ENCODE measurements around the gene AQP1. TPM values are rescaled to one million over a fixed set of nuclear protein-coding genes. Genes with fewer than 3 reads are reported as not detected.

Gene AQP1
- total RNA-seq, 1 donor from 2014 or later = 6.0 TPM

DNA sequence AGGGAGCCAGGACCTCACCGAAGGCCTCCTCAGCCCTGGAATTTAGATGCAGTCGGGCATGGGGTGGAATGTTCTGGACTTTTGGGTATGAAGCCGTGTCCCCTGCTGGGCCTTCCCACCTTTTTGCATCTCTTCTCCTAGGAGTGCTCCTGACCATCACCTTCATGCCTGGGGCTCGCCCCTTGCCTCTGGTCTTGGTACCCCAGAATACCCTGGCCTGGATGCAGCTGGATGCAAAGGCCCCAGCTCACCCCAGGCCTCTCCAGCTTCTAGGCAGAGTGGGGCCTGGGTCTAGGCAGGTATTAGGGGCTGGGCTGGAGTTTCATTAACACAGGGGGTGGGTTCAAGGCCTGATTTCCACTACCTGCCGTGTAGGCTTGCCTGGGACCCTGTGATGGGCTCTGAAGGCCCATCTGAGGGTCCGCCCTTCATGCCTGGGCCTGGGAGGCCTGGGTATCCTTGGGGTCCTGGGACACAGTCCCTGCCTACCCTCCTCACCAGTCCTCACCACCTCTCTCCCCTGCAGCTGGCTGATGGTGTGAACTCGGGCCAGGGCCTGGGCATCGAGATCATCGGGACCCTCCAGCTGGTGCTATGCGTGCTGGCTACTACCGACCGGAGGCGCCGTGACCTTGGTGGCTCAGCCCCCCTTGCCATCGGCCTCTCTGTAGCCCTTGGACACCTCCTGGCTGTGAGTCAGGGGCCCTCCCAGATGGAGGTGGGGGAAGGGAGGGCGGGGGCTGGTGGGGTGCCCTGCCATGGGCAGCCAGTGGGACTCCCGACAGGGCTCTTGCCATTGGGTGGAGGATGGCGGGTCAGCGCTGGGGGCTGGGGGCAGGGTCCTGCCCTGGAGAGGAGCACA is 10.1 kb downstream of the AQP1 start:
- peak; percentile 53 for DNase-seq (ENCODE audit: extremely low spot score, unreplicated experiment)
- Mint-ChIP-seq H3K4me1 (ENCODE audit: unreplicated experiment) (peaks cover 20% of the 10 kb centered on the region), H3K27ac (no peak overlapping the region), H3K36me3 (no peaks in the 10 kb centered on the region), H3K4me3 (no peak overlapping the region), H3K9me3 (no peaks in the 10 kb centered on the region), H3K27me3 (no peaks in the 10 kb centered on the region)
- TF ChIP-seq, protein P1, sequence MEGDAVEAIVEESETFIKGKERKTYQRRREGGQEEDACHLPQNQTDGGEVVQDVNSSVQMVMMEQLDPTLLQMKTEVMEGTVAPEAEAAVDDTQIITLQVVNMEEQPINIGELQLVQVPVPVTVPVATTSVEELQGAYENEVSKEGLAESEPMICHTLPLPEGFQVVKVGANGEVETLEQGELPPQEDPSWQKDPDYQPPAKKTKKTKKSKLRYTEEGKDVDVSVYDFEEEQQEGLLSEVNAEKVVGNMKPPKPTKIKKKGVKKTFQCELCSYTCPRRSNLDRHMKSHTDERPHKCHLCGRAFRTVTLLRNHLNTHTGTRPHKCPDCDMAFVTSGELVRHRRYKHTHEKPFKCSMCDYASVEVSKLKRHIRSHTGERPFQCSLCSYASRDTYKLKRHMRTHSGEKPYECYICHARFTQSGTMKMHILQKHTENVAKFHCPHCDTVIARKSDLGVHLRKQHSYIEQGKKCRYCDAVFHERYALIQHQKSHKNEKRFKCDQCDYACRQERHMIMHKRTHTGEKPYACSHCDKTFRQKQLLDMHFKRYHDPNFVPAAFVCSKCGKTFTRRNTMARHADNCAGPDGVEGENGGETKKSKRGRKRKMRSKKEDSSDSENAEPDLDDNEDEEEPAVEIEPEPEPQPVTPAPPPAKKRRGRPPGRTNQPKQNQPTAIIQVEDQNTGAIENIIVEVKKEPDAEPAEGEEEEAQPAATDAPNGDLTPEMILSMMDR (conservative IDR thresholded peaks at IDR 0.05) = no peak

DNA sequence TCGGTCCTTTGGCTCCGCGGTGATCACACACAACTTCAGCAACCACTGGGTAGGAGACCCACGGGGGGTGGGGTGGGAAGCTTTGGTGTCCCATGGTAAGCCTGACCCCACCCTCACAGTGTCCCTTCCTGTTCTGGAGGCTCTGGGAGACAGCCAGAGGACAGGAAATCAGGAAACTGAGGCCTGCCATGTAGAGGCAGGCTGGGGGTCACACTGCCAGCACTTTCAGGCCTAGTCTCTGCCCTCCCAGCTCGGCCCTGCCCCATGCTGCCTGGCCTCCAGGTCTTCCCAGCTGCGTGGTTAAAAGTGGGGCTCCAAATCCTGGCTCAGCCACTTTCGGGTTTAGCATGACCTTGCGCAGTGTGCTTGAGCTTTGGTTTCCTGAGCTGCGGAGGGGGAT is 10.9 kb downstream of the AQP1 start:
- H3K9me3 Mint-ChIP-seq = no peaks in the 10 kb centered on the region
- H3K27me3 Mint-ChIP-seq = no peaks in the 10 kb centered on the region
- DNase-seq (ENCODE audit: extremely low spot score, unreplicated experiment) = peak; percentile 50
- no peak overlapping the region for H3K4me3 Mint-ChIP-seq
- no peaks in the 10 kb centered on the region for H3K36me3 Mint-ChIP-seq
- no peak overlapping the region for H3K27ac Mint-ChIP-seq
- TF ChIP-seq, protein P1 (conservative IDR thresholded peaks at IDR 0.05) = no peak
- peaks cover 13% of the 10 kb centered on the region for H3K4me1 Mint-ChIP-seq (ENCODE audit: unreplicated experiment)

DNA sequence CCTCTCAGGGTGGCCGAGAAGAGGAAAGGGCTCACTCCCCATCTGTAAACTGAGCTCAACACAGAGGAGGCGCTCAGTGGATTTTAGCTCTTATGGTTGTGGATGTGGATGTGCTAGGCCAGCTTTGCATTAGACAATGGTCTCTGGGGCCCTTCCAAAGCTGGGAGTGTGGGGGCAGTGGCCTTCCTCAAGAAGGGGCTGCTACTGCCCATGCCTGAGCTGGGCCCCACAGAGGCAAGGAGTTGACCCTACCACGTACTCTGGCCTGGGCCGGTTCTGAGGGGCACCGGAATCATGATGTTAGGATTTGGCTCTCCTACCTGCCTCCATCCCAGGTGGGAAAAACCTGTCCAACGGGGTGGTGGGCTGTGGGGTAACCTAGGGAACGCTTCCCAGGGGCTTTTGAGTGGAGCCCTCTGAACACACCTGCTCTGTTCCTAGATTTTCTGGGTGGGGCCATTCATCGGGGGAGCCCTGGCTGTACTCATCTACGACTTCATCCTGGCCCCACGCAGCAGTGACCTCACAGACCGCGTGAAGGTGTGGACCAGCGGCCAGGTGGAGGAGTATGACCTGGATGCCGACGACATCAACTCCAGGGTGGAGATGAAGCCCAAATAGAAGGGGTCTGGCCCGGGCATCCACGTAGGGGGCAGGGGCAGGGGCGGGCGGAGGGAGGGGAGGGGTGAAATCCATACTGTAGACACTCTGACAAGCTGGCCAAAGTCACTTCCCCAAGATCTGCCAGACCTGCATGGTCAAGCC is 11.5 kb downstream of the AQP1 start:
- DNase-seq (ENCODE audit: extremely low spot score, unreplicated experiment) = peak; percentile 56
- peaks cover 13% of the 10 kb centered on the region for H3K4me1 Mint-ChIP-seq (ENCODE audit: unreplicated experiment)
- TF ChIP-seq, protein P1 (conservative IDR thresholded peaks at IDR 0.05) = no peak
- H3K27ac Mint-ChIP-seq = no peak overlapping the region
- no peaks in the 10 kb centered on the region for H3K9me3 Mint-ChIP-seq
- no peak overlapping the region for H3K4me3 Mint-ChIP-seq
- H3K36me3 Mint-ChIP-seq = no peaks in the 10 kb centered on the region
- H3K27me3 Mint-ChIP-seq = no peaks in the 10 kb centered on the region

DNA sequence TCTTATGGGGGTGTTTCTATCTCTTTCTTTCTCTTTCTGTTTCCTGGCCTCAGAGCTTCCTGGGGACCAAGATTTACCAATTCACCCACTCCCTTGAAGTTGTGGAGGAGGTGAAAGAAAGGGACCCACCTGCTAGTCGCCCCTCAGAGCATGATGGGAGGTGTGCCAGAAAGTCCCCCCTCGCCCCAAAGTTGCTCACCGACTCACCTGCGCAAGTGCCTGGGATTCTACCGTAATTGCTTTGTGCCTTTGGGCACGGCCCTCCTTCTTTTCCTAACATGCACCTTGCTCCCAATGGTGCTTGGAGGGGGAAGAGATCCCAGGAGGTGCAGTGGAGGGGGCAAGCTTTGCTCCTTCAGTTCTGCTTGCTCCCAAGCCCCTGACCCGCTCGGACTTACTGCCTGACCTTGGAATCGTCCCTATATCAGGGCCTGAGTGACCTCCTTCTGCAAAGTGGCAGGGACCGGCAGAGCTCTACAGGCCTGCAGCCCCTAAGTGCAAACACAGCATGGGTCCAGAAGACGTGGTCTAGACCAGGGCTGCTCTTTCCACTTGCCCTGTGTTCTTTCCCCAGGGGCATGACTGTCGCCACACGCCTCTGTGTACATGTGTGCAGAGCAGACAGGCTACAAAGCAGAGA is 12.2 kb downstream of the AQP1 start:
- no peak overlapping the region for H3K27ac Mint-ChIP-seq
- H3K4me1 Mint-ChIP-seq (ENCODE audit: unreplicated experiment) = peaks cover 13% of the 10 kb centered on the region
- H3K27me3 Mint-ChIP-seq = no peaks in the 10 kb centered on the region
- H3K4me3 Mint-ChIP-seq = no peak overlapping the region
- peak; percentile 44 for DNase-seq (ENCODE audit: extremely low spot score, unreplicated experiment)
- no peaks in the 10 kb centered on the region for H3K36me3 Mint-ChIP-seq
- no peaks in the 10 kb centered on the region for H3K9me3 Mint-ChIP-seq
- TF ChIP-seq, protein P1 (conservative IDR thresholded peaks at IDR 0.05) = no peak

DNA sequence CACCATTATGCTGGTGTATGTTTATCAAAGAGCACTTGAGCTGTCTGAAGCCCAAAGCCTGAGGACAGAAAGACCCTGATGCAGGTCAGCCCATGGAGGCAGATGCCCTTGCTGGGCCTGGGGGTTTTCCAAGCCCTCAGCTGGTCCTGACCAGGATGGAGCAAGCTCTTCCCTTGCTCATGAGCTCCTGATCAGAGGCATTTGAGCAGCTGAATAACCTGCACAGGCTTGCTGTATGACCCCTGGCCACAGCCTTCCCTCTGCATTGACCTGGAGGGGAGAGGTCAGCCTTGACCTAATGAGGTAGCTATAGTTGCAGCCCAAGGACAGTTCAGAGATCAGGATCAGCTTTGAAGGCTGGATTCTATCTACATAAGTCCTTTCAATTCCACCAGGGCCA is 13.0 kb downstream of the AQP1 start:
- Mint-ChIP-seq H3K27me3 (no peaks in the 10 kb centered on the region), H3K9me3 (no peaks in the 10 kb centered on the region), H3K4me1 (ENCODE audit: unreplicated experiment) (peaks cover 10% of the 10 kb centered on the region), H3K27ac (no peak overlapping the region), H3K36me3 (no peaks in the 10 kb centered on the region), H3K4me3 (no peak overlapping the region)
- peak; percentile 44 for DNase-seq (ENCODE audit: extremely low spot score, unreplicated experiment)
- TF ChIP-seq, protein P1 (conservative IDR thresholded peaks at IDR 0.05) = no peak

Measured in type B pancreatic cell (in vitro differentiated cells).